Measurements from ENCODE around the gene FGGY. TPM values are rescaled to one million over a fixed set of nuclear protein-coding genes. Genes with fewer than 3 reads are reported as not detected.

The FGGY gene
- total RNA-seq, 2 donors from 2014 or later = 14.1 to 14.8 TPM

DNA sequence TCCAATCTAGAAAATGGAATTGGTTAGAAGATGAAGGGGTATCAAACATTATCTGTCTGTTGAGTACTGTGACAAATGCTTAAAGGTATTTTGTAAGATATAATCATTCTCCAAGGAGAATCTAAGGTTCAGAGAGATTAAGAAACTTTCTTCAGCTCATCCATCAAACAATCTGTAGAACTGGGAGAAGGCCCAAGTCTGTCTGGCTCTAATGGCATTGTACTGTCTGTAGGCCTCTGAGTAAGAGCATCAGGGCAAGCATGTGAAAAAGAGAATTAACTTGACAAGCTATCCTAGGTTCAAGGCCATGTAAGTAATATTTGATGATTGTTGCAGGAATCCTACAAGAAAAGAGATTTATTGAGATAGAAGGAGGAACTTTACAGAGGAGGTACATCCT, 5.3 kb upstream of the FGGY start:
- Histone ChIP-seq H3K36me3 (ENCODE audit: control insufficient read depth, insufficient read depth, low read length) (no peaks in the 10 kb centered on the region), H3K9me3 (ENCODE audit: control insufficient read depth, low read length) (no peaks in the 10 kb centered on the region), H3K27me3 (ENCODE audit: control insufficient read depth, insufficient read depth, low read length, poor library complexity, severe bottlenecking) (no peaks in the 10 kb centered on the region), H3K4me3 (ENCODE audit: low read length) (no peak overlapping the region), H3K4me1 (ENCODE audit: control insufficient read depth, insufficient read depth, low read length) (peaks cover 5% of the 10 kb centered on the region), H3K27ac (ENCODE audit: low read depth, low read length) (no peak overlapping the region), H3K9ac (ENCODE audit: extremely low read depth, low read length, poor library complexity, severe bottlenecking) (no peak overlapping the region)
- no peaks in the 10 kb centered on the region for H3K9me3 Mint-ChIP-seq
- H3K36me3 Mint-ChIP-seq (ENCODE audit: low read depth) = no peaks in the 10 kb centered on the region
- no peak for DNase-seq
- no peak overlapping the region for H3K27ac Mint-ChIP-seq
- TF ChIP-seq, protein P1, sequence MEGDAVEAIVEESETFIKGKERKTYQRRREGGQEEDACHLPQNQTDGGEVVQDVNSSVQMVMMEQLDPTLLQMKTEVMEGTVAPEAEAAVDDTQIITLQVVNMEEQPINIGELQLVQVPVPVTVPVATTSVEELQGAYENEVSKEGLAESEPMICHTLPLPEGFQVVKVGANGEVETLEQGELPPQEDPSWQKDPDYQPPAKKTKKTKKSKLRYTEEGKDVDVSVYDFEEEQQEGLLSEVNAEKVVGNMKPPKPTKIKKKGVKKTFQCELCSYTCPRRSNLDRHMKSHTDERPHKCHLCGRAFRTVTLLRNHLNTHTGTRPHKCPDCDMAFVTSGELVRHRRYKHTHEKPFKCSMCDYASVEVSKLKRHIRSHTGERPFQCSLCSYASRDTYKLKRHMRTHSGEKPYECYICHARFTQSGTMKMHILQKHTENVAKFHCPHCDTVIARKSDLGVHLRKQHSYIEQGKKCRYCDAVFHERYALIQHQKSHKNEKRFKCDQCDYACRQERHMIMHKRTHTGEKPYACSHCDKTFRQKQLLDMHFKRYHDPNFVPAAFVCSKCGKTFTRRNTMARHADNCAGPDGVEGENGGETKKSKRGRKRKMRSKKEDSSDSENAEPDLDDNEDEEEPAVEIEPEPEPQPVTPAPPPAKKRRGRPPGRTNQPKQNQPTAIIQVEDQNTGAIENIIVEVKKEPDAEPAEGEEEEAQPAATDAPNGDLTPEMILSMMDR (conservative IDR thresholded peaks at IDR 0.05) = no peak
- peaks cover 13% of the 10 kb centered on the region for H3K4me1 Mint-ChIP-seq
- no peaks in the 10 kb centered on the region for H3K27me3 Mint-ChIP-seq (ENCODE audit: insufficient read depth)
- no peak overlapping the region for H3K4me3 Mint-ChIP-seq

DNA sequence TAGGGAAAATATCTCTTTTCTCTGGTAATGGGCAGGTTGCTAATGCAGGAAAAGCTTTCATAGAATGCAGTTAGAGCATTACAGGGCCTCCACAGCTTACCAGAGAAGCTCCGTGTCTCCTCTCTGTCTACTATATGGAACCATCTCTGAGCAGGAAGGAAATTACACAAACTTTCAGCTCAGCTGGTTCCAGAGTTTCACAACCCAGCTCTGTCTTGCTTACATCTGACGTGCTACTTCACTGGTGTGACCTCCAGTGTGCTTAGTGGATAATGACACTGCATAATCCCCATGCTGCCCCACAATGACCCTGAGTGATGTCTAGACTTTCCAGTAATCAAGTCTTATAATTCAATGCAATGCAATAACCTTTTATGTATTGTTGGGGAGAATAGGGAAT, 4.3 kb upstream of the FGGY start:
- Histone ChIP-seq H3K4me3 (ENCODE audit: low read length) (no peak overlapping the region), H3K9ac (ENCODE audit: extremely low read depth, low read length, poor library complexity, severe bottlenecking) (no peak overlapping the region), H3K27me3 (ENCODE audit: control insufficient read depth, insufficient read depth, low read length, poor library complexity, severe bottlenecking) (no peaks in the 10 kb centered on the region), H3K4me1 (ENCODE audit: control insufficient read depth, insufficient read depth, low read length) (peaks cover 5% of the 10 kb centered on the region), H3K27ac (ENCODE audit: low read depth, low read length) (no peak overlapping the region), H3K36me3 (ENCODE audit: control insufficient read depth, insufficient read depth, low read length) (no peaks in the 10 kb centered on the region), H3K9me3 (ENCODE audit: control insufficient read depth, low read length) (no peaks in the 10 kb centered on the region)
- H3K4me1 Mint-ChIP-seq = peaks cover 16% of the 10 kb centered on the region
- no peaks in the 10 kb centered on the region for H3K27me3 Mint-ChIP-seq (ENCODE audit: insufficient read depth)
- H3K9me3 Mint-ChIP-seq = no peaks in the 10 kb centered on the region
- H3K36me3 Mint-ChIP-seq (ENCODE audit: low read depth) = no peaks in the 10 kb centered on the region
- no peak overlapping the region for H3K4me3 Mint-ChIP-seq
- no peak overlapping the region for H3K27ac Mint-ChIP-seq
- DNase-seq = no peak
- TF ChIP-seq, protein P1 (conservative IDR thresholded peaks at IDR 0.05) = no peak
- 90 to 91% methylated on average over 2 of the region's 2 CpGs for WGBS, 2 experiments (ENCODE audit: insufficient coverage in 1 of 2, insufficient read length in 1 of 2)

DNA sequence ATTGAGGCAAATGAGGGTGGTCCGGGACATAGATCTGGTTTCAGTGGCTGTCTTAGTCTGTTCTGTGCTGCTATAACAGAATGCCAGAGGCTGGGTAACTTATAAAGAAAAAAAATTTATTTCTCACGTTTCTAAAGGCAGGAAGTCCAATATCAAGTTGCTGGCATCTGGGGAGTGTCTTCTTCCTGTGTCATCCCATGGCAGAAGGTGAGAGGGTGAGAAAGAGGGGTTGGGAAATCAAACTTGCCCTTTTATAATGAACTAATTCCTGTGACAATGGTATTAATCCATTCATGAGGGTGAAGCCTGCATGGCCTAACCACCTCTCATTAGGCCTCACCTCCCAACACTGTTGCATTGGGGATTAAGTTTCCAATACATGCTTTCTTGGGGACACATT, 3.7 kb upstream of the FGGY start:
- Mint-ChIP-seq H3K27ac (no peak overlapping the region), H3K9me3 (no peaks in the 10 kb centered on the region), H3K4me3 (no peak overlapping the region), H3K27me3 (ENCODE audit: insufficient read depth) (no peaks in the 10 kb centered on the region), H3K36me3 (ENCODE audit: low read depth) (no peaks in the 10 kb centered on the region), H3K4me1 (peaks cover 22% of the 10 kb centered on the region)
- no peak overlapping the region for H3K27ac ChIP-seq (ENCODE audit: low read depth, low read length)
- peaks cover 5% of the 10 kb centered on the region for H3K4me1 ChIP-seq (ENCODE audit: control insufficient read depth, insufficient read depth, low read length)
- no peaks in the 10 kb centered on the region for H3K36me3 ChIP-seq (ENCODE audit: control insufficient read depth, insufficient read depth, low read length)
- no peak for DNase-seq
- TF ChIP-seq, protein P1 (conservative IDR thresholded peaks at IDR 0.05) = no peak
- H3K9ac ChIP-seq (ENCODE audit: extremely low read depth, low read length, poor library complexity, severe bottlenecking) = no peak overlapping the region
- WGBS, 2 experiments (ENCODE audit: insufficient coverage in 1 of 2, insufficient read length in 1 of 2) = 0 to 44% methylated on average over 1 to 2 of the region's 2 CpGs
- no peak overlapping the region for H3K4me3 ChIP-seq (ENCODE audit: low read length)
- H3K27me3 ChIP-seq (ENCODE audit: control insufficient read depth, insufficient read depth, low read length, poor library complexity, severe bottlenecking) = no peaks in the 10 kb centered on the region
- H3K9me3 ChIP-seq (ENCODE audit: control insufficient read depth, low read length) = no peaks in the 10 kb centered on the region

Data from endodermal cell (in vitro differentiated cells).